Neuronal stem cell (in vitro differentiated cells): ENCODE data around the gene NAT8L.
A peak's percentile ranks its signal among the peaks of the same experiment; 100 is the strongest.
"Not testable (repeated sequence)": the region's sequence is repeated elsewhere in the genome, so short reads cannot be mapped to it uniquely, and the experiment has no call there.

Experiments
- DNase-seq: peaks from one replicate; pipeline ENCODE4 v3.0.0-alpha.2; 2013; ENCODE audit warnings: low spot score
- H2AFZ ChIP-seq: one replicate; pipeline ENCODE4 v1.6.1; 2013; ENCODE audit warnings: mild to moderate bottlenecking, low read length, inconsistent platforms
- H2AK5ac ChIP-seq: 2 replicates; pipeline ENCODE4 v1.6.1; 2013; ENCODE audit warnings: low read depth, mild to moderate bottlenecking, inconsistent platforms, low read length, moderate library complexity, mixed read lengths
- H2BK120ac ChIP-seq: 2 replicates; pipeline ENCODE4 v1.6.1; 2013; ENCODE audit warnings: low read depth, mild to moderate bottlenecking, inconsistent platforms, low read length, moderate library complexity, mixed read lengths
- H2BK12ac ChIP-seq: one replicate; pipeline ENCODE4 v1.6.1; 2013; ENCODE audit warnings: low read length, inconsistent platforms
- H2BK15ac ChIP-seq: 2 replicates; pipeline ENCODE4 v1.6.1; 2013; ENCODE audit warnings: mild to moderate bottlenecking, low read length, inconsistent platforms, mixed read lengths
- H2BK5ac ChIP-seq: one replicate; pipeline ENCODE4 v1.6.1; 2013; ENCODE audit warnings: inconsistent platforms, mild to moderate bottlenecking, low read length, moderate library complexity
- H3K14ac ChIP-seq: one replicate; pipeline ENCODE4 v1.6.1; 2013; ENCODE audit warnings: low read length, inconsistent platforms
- H3K18ac ChIP-seq: 2 replicates; pipeline ENCODE4 v1.6.1; 2013; ENCODE audit warnings: low read length, inconsistent platforms
- H3K23ac ChIP-seq: 2 replicates; pipeline ENCODE4 v1.6.1; 2013; ENCODE audit warnings: low read depth, mild to moderate bottlenecking, mixed read lengths, low read length, inconsistent platforms; ENCODE audit not compliant: poor library complexity
- H3K27ac ChIP-seq: replicated peaks from 3 replicates; pipeline ENCODE4 v1.5.1; 2013; ENCODE audit warnings: low read length, inconsistent platforms
- H3K27me3 ChIP-seq, 3 experiments: 2 replicates each; pipeline ENCODE4 v1.6.1; 2013; ENCODE audit warnings: low read length in 3 of 3, mild to moderate bottlenecking in 2 of 3, inconsistent platforms in 1 of 3, low read depth in 1 of 3, mixed read lengths in 1 of 3, moderate library complexity in 1 of 3; ENCODE audit not compliant: control insufficient read depth in 3 of 3, insufficient read depth in 3 of 3
- H3K36me3 ChIP-seq, 2 donors: replicated peaks in 1 of 2; 2 replicates each; pipeline ENCODE4 v1.6.1; 2013; ENCODE audit warnings: low read length in 2 of 2; ENCODE audit not compliant: control insufficient read depth in 2 of 2, insufficient read depth in 2 of 2
- H3K4ac ChIP-seq: 2 replicates; pipeline ENCODE4 v1.6.1; 2013; ENCODE audit warnings: inconsistent platforms, mild to moderate bottlenecking, low read length, moderate library complexity
- H3K4me1 ChIP-seq, 2 donors: 1 replicate in 1 of 2; 2 replicates in 1 of 2; pipeline ENCODE4 v1.6.1; 2013; ENCODE audit warnings: low read length in 2 of 2, low read depth in 1 of 2; ENCODE audit not compliant: control insufficient read depth in 2 of 2, insufficient read depth in 1 of 2
- H3K4me2 ChIP-seq: one replicate; pipeline ENCODE4 v1.6.1; 2013; ENCODE audit warnings: mild to moderate bottlenecking, low read length, inconsistent platforms; ENCODE audit not compliant: insufficient read depth, poor library complexity, severe bottlenecking
- H3K4me3 ChIP-seq, 2 donors: 2 replicates each; pipeline ENCODE4 v1.5.1; 2013; ENCODE audit warnings: low read length in 2 of 2, mild to moderate bottlenecking in 2 of 2, inconsistent platforms in 1 of 2, moderate library complexity in 1 of 2
- H3K79me1 ChIP-seq: one replicate; pipeline ENCODE4 v1.6.1; 2013; ENCODE audit warnings: low read depth, mild to moderate bottlenecking, inconsistent platforms, low read length, moderate library complexity
- H3K9ac ChIP-seq: one replicate; pipeline ENCODE4 v1.6.1; 2013; ENCODE audit warnings: mild to moderate bottlenecking, low read depth, low read length, inconsistent platforms; ENCODE audit not compliant: poor library complexity
- H3K9me3 ChIP-seq, 2 donors: replicated peaks in 1 of 2; 2 replicates each; pipeline versions ENCODE3 to v1.6.1; 2013; ENCODE audit warnings: low read length in 2 of 2, mild to moderate bottlenecking in 2 of 2, inconsistent platforms in 1 of 2, low read depth in 1 of 2, mixed read lengths in 1 of 2, moderate library complexity in 1 of 2; ENCODE audit not compliant: control insufficient read depth in 2 of 2, insufficient read depth in 1 of 2
- H4K8ac ChIP-seq: one replicate; pipeline ENCODE4 v1.6.1; 2013; ENCODE audit warnings: low read depth, mild to moderate bottlenecking, inconsistent platforms, low read length, moderate library complexity
- H4K91ac ChIP-seq: one replicate; pipeline ENCODE4 v1.6.1; 2013; ENCODE audit warnings: low read length, low read depth, mild to moderate bottlenecking, inconsistent platforms; ENCODE audit not compliant: poor library complexity
- WGBS, 2 donors: extraction: QIAGEN DNeasy Blood & Tissue Kit; methylation state at CpG; one replicate each; pipeline ENCODE4 v1.1.7; 2013; ENCODE audit warnings: missing lambda C conversion rate in 2 of 2, mixed read lengths in 1 of 2; ENCODE audit not compliant: insufficient read length in 2 of 2, insufficient replicate concordance in 1 of 2; ENCODE audit errors: extremely low coverage in 2 of 2; 5-methylcytosine and 5-hydroxymethylcytosine counted together

Gene NAT8L

DNA sequence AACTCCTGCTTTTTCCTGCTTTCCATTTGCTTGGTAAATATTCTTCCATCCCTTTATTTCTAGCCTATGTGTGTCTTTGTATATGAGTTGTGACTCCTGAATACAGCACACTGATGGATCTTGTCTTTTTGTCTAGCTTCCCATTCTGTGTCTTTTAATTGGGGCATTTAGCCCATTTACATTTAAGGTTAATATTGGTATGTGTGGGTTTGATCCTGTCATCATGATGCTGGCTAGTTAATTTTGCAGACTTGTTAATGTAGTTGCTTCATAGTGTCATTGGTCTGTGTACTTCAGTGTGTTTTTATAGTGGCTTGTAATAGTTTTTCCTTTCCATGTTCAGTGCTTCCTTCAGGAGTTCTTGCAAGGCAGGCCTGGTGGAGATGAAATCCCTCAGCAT lies 28.0 kb upstream of the NAT8L start:
- H3K9ac ChIP-seq, H3K9me3 ChIP-seq, H3K18ac ChIP-seq, H3K4me2 ChIP-seq, H3K4me1 ChIP-seq, H3K79me1 ChIP-seq, H4K8ac ChIP-seq, H4K91ac ChIP-seq, H2AFZ ChIP-seq, H3K27me3 ChIP-seq, H3K23ac ChIP-seq, H3K27ac ChIP-seq, H2BK5ac ChIP-seq, H2BK120ac ChIP-seq, H2BK12ac ChIP-seq, H2AK5ac ChIP-seq, H3K14ac ChIP-seq, H3K4ac ChIP-seq, DNase-seq, H3K4me3 ChIP-seq, H3K36me3 ChIP-seq, H2BK15ac ChIP-seq: not testable (repeated sequence)

GRCh38 chr4:2036327-2036726 lies 22.8 kb upstream of the NAT8L start:
- no peak overlapping the region for H3K4me2 ChIP-seq
- no peak overlapping the region for H2BK12ac ChIP-seq
- no peaks in the 10 kb centered on the region for H3K36me3 ChIP-seq
- no peak overlapping the region for H3K4ac ChIP-seq
- no peak overlapping the region for H3K27ac ChIP-seq
- no peak overlapping the region for H2BK15ac ChIP-seq
- H2AK5ac ChIP-seq, result no peak overlapping the region
- no peak overlapping the region for H4K91ac ChIP-seq
- no peak overlapping the region for H2BK120ac ChIP-seq
- H2AFZ ChIP-seq, result no peak overlapping the region
- no peak overlapping the region for H3K4me3 ChIP-seq
- no peak overlapping the region for H3K23ac ChIP-seq
- peaks cover 0 to 5% of the 10 kb centered on the region in 2 donors for H3K9me3 ChIP-seq
- no peak overlapping the region for H3K18ac ChIP-seq
- peaks cover 10 to 20% (median 17%) of the 10 kb centered on the region in 3 experiments for H3K27me3 ChIP-seq
- H3K14ac ChIP-seq, result no peak overlapping the region
- DNase-seq, result no peak
- no peak overlapping the region for H4K8ac ChIP-seq
- H3K79me1 ChIP-seq, result no peaks in the 10 kb centered on the region
- H3K9ac ChIP-seq, result no peak overlapping the region
- WGBS, 2 donors, result no CpG with 5 or more reads among the region's 10 CpGs
- no peak overlapping the region for H2BK5ac ChIP-seq
- H3K4me1 ChIP-seq, result no peaks in the 10 kb centered on the region

- DNase-seq, result no peak
- H3K27me3 ChIP-seq, result peaks cover 12 to 23% (median 18%) of the 10 kb centered on the region in 3 experiments
Observed at GRCh38 chr4:2036866-2037265, 22.3 kb upstream of the NAT8L start.

GRCh38 chr4:2040391-2041238 lies 18.5 kb upstream of the NAT8L start:
- Histone ChIP-seq H3K27ac (no peak overlapping the region), H3K18ac (peak overlapping the region; percentile 59), H3K4me3 (peak overlapping the region; percentile 61 to 90), H3K36me3 (peaks cover 0 to 17% of the 10 kb centered on the region in 2 donors), H2BK15ac (peak overlapping the region; percentile 67), H3K27me3 (peaks cover 12 to 28% (median 18%) of the 10 kb centered on the region in 3 experiments), H2BK12ac (no peak overlapping the region), H3K79me1 (peaks cover 5% of the 10 kb centered on the region), H3K9ac (no peak overlapping the region), H3K4me1 (peaks cover 2 to 5% of the 10 kb centered on the region in 2 donors), H2BK5ac (peak overlapping the region; percentile 53), H2AK5ac (peak overlapping the region; percentile 46), H3K4me2 (peak overlapping the region; percentile 89), H3K14ac (no peak overlapping the region), H2AFZ (peak overlapping the region; percentile 93), H3K9me3 (peaks cover 0 to 12% of the 10 kb centered on the region in 2 donors), H4K8ac (no peak overlapping the region), H3K23ac (peak overlapping the region; percentile 34), H2BK120ac (no peak overlapping the region), H3K4ac (no peak overlapping the region), H4K91ac (no peak overlapping the region)
- no CpG with 5 or more reads among the region's 91 CpGs for WGBS, 2 donors
- DNase-seq, result no peak

More at GRCh38 chr4:2036866-2037265, 22.3 kb upstream of the NAT8L start:
- Histone ChIP-seq H4K91ac (no peak overlapping the region), H3K27ac (no peak overlapping the region), H2AK5ac (no peak overlapping the region), H2BK15ac (no peak overlapping the region), H3K9me3 (peaks cover 0 to 5% of the 10 kb centered on the region in 2 donors), H2BK120ac (no peak overlapping the region), H2BK12ac (no peak overlapping the region), H3K18ac (no peak overlapping the region), H3K4ac (no peak overlapping the region), H3K14ac (no peak overlapping the region), H4K8ac (no peak overlapping the region), H3K4me2 (no peak overlapping the region), H3K23ac (no peak overlapping the region), H2BK5ac (no peak overlapping the region), H3K36me3 (no peaks in the 10 kb centered on the region), H2AFZ (peak overlapping the region; percentile 13), H3K79me1 (no peaks in the 10 kb centered on the region), H3K4me3 (no peak overlapping the region), H3K9ac (no peak overlapping the region), H3K4me1 (no peaks in the 10 kb centered on the region)
- no CpG with 5 or more reads among the region's 7 CpGs for WGBS, 2 donors
